PC-9 (cell line): ENCODE measurements around the gene MED20. TPM values are rescaled to one million over a fixed set of nuclear protein-coding genes. Genes with fewer than 3 reads are reported as not detected.
A peak's percentile ranks its signal among the peaks of the same experiment; 100 is the strongest.

Experiments
- BruUV-seq: library from RNA; stranded (reverse); fragments of 400-500 nt; replicated peaks from 2 replicates; lab custom pipeline; 2021; lab: Mats Ljungman, UMichigan
- CTCF ChIA-PET: fragments of 300-600 bp; sonication (Branson Sonifier 250); formaldehyde crosslinking; loops from one replicate; lab custom pipeline; 2022; ENCODE audit warnings: antibody characterized with exemption; lab: Charles Lee
- POLR2A ChIA-PET: fragments of 300-600 bp; sonication (Branson Sonifier 250); formaldehyde crosslinking; loops from one replicate; lab custom pipeline; 2022; ENCODE audit warnings: antibody characterized with exemption; ENCODE audit not compliant: unreplicated experiment; lab: Charles Lee
- DNase-seq, 2 experiments: peaks; one replicate each; pipeline versions ENCODE4 v3.0.0 to v3.0.0-alpha.2; 2015 to 2022; ENCODE audit warnings: mixed read lengths in 1 of 2
- H2AFZ ChIP-seq: fragments of 200-600 bp; sonication (generic); 2 replicates; pipeline ENCODE4 v1.8.1; 2017; ENCODE audit warnings: antibody characterized with exemption
- H3F3A ChIP-seq: fragments of 200-600 bp; sonication (generic); 2 replicates; pipeline ENCODE4 v1.8.1; 2017; ENCODE audit warnings: antibody characterized with exemption, mild to moderate bottlenecking, low read depth; ENCODE audit not compliant: insufficient read depth
- H3K27ac ChIP-seq: fragments of 200-600 bp; sonication (generic); 2 replicates; pipeline ENCODE4 v1.6.1; 2016; ENCODE audit warnings: mixed run types
- H3K27me3 ChIP-seq: fragments of 200-600 bp; sonication (generic); 2 replicates; pipeline ENCODE4 v1.6.1; 2016; ENCODE audit warnings: low read depth, mixed run types; ENCODE audit not compliant: insufficient read depth
- H3K36me3 ChIP-seq: fragments of 200-600 bp; sonication (generic); 2 replicates; pipeline ENCODE4 v1.6.1; 2016; ENCODE audit warnings: low read depth, mixed run types
- H3K4me1 ChIP-seq: fragments of 200-600 bp; sonication (generic); replicated peaks from 2 replicates; pipeline ENCODE4 v1.6.1; 2016; ENCODE audit warnings: mixed run types; ENCODE audit not compliant: insufficient read depth
- H3K4me2 ChIP-seq: fragments of 200-600 bp; sonication (generic); 2 replicates; pipeline ENCODE4 v1.6.1; 2017; ENCODE audit warnings: mixed run types
- H3K4me3 ChIP-seq: fragments of 200-600 bp; sonication (generic); 2 replicates; pipeline ENCODE4 v1.6.1; 2016; ENCODE audit warnings: mixed run types
- H3K79me2 ChIP-seq: fragments of 200-600 bp; sonication (generic); 2 replicates; pipeline ENCODE4 v1.6.1; 2017; ENCODE audit warnings: low read depth, mixed run types
- H3K9me2 ChIP-seq: fragments of 200-600 bp; sonication (generic); 2 replicates; pipeline ENCODE4 v1.8.1; 2017; ENCODE audit warnings: mild to moderate bottlenecking; ENCODE audit not compliant: insufficient read depth
- H3K9me3 ChIP-seq: fragments of 200-600 bp; sonication (generic); 2 replicates; pipeline ENCODE4 v1.8.1; 2016; ENCODE audit warnings: low read depth; ENCODE audit not compliant: insufficient read depth
- H4K20me1 ChIP-seq: fragments of 200-600 bp; sonication (generic); 2 replicates; pipeline ENCODE4 v1.8.1; 2017; ENCODE audit not compliant: insufficient read depth
- CTCF ChIP-seq: fragments of 200-600 bp; sonication (generic); conservative IDR thresholded peaks from 2 replicates; pipeline ENCODE4 v1.6.1; 2017; ENCODE audit warnings: mixed run types, antibody characterized with exemption, mild to moderate bottlenecking, moderate library complexity
- EZH2 ChIP-seq: fragments of 200-600 bp; sonication (generic); IDR thresholded peaks from 2 replicates; pipeline ENCODE4 v1.8.0; 2017; ENCODE audit warnings: antibody characterized with exemption, low read depth
- intact Hi-C: fragments of 100-400 bp; cut with micrococcal nuclease; formaldehyde crosslinking; loops from one replicate; pipeline ENCODE4 v1.10.0; 2022; ENCODE audit not compliant: unreplicated experiment
- total RNA-seq: library from RNA; stranded (reverse); gene quantifications from 2 replicates; pipeline ENCODE4 v1.2.3, GENCODE V29; 2021

Gene MED20
- total RNA-seq, 1 experiment from 2014 or later = 45.8 TPM

- H3K4me3 ChIP-seq = no peak overlapping the region
- H3K9me2 ChIP-seq = no peaks in the 10 kb centered on the region
- no peaks in the 10 kb centered on the region for H3K27me3 ChIP-seq
- H3K4me2 ChIP-seq = no peak overlapping the region
- DNase-seq = peak in 1 of 2 experiments; percentile 52
- TF ChIP-seq EZH2 (no peak), CTCF (no peak)
- ChIA-PET CTCF (no interaction called here), POLR2A (interaction anchor here (0.5 to 0.6 kb wide), 2 partner anchors 9 to 60 kb away, joined by 6 to 14 read pairs; no protein-coding TSS in a partner anchor)
- H3K79me2 ChIP-seq = no peaks in the 10 kb centered on the region
- no peaks in the 10 kb centered on the region for H3K9me3 ChIP-seq
- H3K27ac ChIP-seq = peak overlapping the region; percentile 9
- H4K20me1 ChIP-seq = no peaks in the 10 kb centered on the region
- H2AFZ ChIP-seq = no peak overlapping the region
- intact Hi-C loops = no loop called here
- H3F3A ChIP-seq = peaks cover 13% of the 10 kb centered on the region; the same call in 1 of the 2 replicates
- no peaks in the 10 kb centered on the region for H3K36me3 ChIP-seq
- H3K4me1 ChIP-seq = no peaks in the 10 kb centered on the region; the same call in 1 of the 2 replicates
- no TSS peak for BruUV-seq
These were observed 34.5 kb upstream of the MED20 start for GRCh38 chr6:41955412-41955811.

- BruUV-seq = no TSS peak
- H3K9me3 ChIP-seq = no peaks in the 10 kb centered on the region
- no peaks in the 10 kb centered on the region for H3K27me3 ChIP-seq
- no peak overlapping the region for H3K4me2 ChIP-seq
- H3K27ac ChIP-seq = peak overlapping the region; percentile 9
- CTCF ChIA-PET = no interaction called here
- H3F3A ChIP-seq = peaks cover 13% of the 10 kb centered on the region; the same call in 1 of the 2 replicates
- H3K4me1 ChIP-seq = no peaks in the 10 kb centered on the region; the same call in 1 of the 2 replicates
- no peaks in the 10 kb centered on the region for H3K79me2 ChIP-seq
- intact Hi-C loops = no loop called here
- no peak overlapping the region for H3K4me3 ChIP-seq
- no peak for DNase-seq
- H4K20me1 ChIP-seq = no peaks in the 10 kb centered on the region
- H3K9me2 ChIP-seq = no peaks in the 10 kb centered on the region
- H3K36me3 ChIP-seq = no peaks in the 10 kb centered on the region
- TF ChIP-seq CTCF (no peak), EZH2 (no peak)
- POLR2A ChIA-PET = no interaction called here
- no peak overlapping the region for H2AFZ ChIP-seq
These were observed 33.7 kb upstream of the MED20 start for GRCh38 chr6:41954668-41955067.

GRCh38 chr6:41947581-41948220 is 26.8 kb upstream of the MED20 start:
- intact Hi-C loops = no loop called here
- no peaks in the 10 kb centered on the region for H3K79me2 ChIP-seq
- H3K36me3 ChIP-seq = no peaks in the 10 kb centered on the region
- H3K27me3 ChIP-seq = no peaks in the 10 kb centered on the region
- H4K20me1 ChIP-seq = no peaks in the 10 kb centered on the region
- no peak overlapping the region for H3K27ac ChIP-seq
- no peak for DNase-seq
- TF ChIP-seq CTCF (no peak), EZH2 (no peak)
- H3K9me2 ChIP-seq = no peaks in the 10 kb centered on the region
- POLR2A ChIA-PET = no interaction called here
- H3K9me3 ChIP-seq = no peaks in the 10 kb centered on the region
- H3K4me2 ChIP-seq = no peak overlapping the region
- H3F3A ChIP-seq = peaks cover 8% of the 10 kb centered on the region
- no peak overlapping the region for H2AFZ ChIP-seq
- BruUV-seq = no TSS peak
- H3K4me1 ChIP-seq = peaks cover 8% of the 10 kb centered on the region; the same call in 1 of the 2 replicates
- no peak overlapping the region for H3K4me3 ChIP-seq
- CTCF ChIA-PET = no interaction called here
